Breast epithelium (tissue), 3 donors: ENCODE data around the gene VPS33B.
"Not testable (repeated sequence)": the region's sequence is repeated elsewhere in the genome, so short reads cannot be mapped to it uniquely, and the experiment has no call there.

ENCODE experiments used
- POLR2A ChIP-seq: fragments of 450-650 bp; IDR thresholded peaks from one replicate; pipeline ENCODE4 v1.6.1; 2016; ENCODE audit warnings: antibody characterized with exemption, mild to moderate bottlenecking, moderate library complexity
- POLR2AphosphoS5 ChIP-seq, 3 donors: sonication (generic); formaldehyde crosslinking; IDR thresholded peaks; one replicate each; pipeline ENCODE4 v1.6.1; 2017; ENCODE audit warnings: antibody characterized with exemption in 3 of 3
- TF ChIP-seq, protein P1 (sequence below), 3 donors: fragments of 450-650 bp; IDR thresholded peaks; one replicate each; pipeline ENCODE4 v1.5.1; 2016 to 2017; ENCODE audit warnings: antibody characterized with exemption in 3 of 3, mild to moderate bottlenecking in 3 of 3, moderate library complexity in 3 of 3

DNA sequence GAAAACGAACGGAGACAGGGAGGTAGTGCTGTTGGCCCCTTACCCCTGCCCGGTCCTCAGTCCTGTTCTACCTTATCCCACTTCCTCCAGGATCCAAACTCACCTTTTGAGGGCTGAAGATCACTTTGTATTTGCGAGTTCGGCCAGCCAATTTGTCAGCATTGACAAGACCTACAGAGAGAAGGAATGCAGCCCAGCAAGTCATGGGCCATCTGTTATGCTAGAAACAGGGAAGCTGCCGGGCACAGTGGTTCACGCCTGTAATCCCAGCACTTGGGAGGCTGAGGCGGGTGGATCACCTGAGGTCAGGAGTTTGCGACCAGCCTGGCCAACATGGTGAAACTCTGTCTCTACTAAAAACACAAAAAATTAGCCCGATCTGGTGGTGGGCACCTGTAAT, 8.7 kb downstream of the VPS33B start:
- not testable (repeated sequence) for TF ChIP-seq POLR2AphosphoS5 (IDR thresholded peaks at IDR 0.05); POLR2A
- TF ChIP-seq, protein P1, sequence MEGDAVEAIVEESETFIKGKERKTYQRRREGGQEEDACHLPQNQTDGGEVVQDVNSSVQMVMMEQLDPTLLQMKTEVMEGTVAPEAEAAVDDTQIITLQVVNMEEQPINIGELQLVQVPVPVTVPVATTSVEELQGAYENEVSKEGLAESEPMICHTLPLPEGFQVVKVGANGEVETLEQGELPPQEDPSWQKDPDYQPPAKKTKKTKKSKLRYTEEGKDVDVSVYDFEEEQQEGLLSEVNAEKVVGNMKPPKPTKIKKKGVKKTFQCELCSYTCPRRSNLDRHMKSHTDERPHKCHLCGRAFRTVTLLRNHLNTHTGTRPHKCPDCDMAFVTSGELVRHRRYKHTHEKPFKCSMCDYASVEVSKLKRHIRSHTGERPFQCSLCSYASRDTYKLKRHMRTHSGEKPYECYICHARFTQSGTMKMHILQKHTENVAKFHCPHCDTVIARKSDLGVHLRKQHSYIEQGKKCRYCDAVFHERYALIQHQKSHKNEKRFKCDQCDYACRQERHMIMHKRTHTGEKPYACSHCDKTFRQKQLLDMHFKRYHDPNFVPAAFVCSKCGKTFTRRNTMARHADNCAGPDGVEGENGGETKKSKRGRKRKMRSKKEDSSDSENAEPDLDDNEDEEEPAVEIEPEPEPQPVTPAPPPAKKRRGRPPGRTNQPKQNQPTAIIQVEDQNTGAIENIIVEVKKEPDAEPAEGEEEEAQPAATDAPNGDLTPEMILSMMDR (IDR thresholded peaks at IDR 0.05), result not testable (repeated sequence)
